ENCODE results near the gene F13A1. TPM values are rescaled to one million over a fixed set of nuclear protein-coding genes. Genes with fewer than 3 reads are reported as not detected.

The F13A1 gene
- total and polyA plus RNA-seq, 2 of the 8 experiments (the other 6 are each of a cell fraction or from before 2014, with no cell fraction given), result 0.57 to 1.5 TPM

DNA sequence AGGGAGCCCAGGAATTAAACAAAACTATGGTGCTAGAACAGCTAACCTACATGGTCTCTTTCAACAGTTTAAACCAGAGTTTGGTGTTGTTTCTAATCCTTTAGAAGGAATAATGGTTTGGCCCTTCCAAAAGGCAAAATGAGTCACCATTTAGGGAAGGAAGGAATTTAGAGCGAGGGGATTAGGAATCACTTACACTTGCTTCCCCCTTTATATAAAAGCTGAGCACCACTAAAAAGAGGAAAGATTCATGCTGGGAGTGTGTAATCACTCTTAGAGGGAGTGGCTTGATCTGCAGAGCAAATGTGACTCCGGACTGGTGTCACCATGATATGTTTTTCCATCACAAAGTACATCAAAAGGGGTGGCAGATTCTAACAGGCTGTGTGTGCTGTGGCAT, 63.6 kb downstream of the F13A1 start:
- Histone ChIP-seq H3K4me1 (replicated peaks in 1 of 4; ENCODE audit: control insufficient read depth in 3 of 4, insufficient read depth in 4 of 4, low read length in 3 of 4) (peaks cover 0 to 11% (median 1%) of the 10 kb centered on the region in 4 experiments; a peak in 2 of 7 replicates), H3K56ac (replicated peaks; ENCODE audit: insufficient read length, low read depth, low read length) (no peak overlapping the region), H3K79me2 (ENCODE audit: control insufficient read depth in 1 of 2, insufficient read depth in 2 of 2, low read length in 2 of 2) (no peaks in the 10 kb centered on the region), H4K5ac (ENCODE audit: insufficient read length, low read depth, low read length) (no peak overlapping the region), H4K8ac (ENCODE audit: extremely low read depth, insufficient read depth, low read length) (no peak overlapping the region), H3K9me3 (ENCODE audit: insufficient read depth in 2 of 2, low read depth in 1 of 2, low read length in 1 of 2) (no peaks in the 10 kb centered on the region), H4K20me1 (replicated peaks in 1 of 2; ENCODE audit: control insufficient read depth in 1 of 2, insufficient read depth in 2 of 2, low read length in 2 of 2) (no peaks in the 10 kb centered on the region), H3K4me3 (ENCODE audit: extremely low read depth in 1 of 4, insufficient read depth in 2 of 4, low read depth in 3 of 4, low read length in 4 of 4) (no peak overlapping the region), H4K91ac (replicated peaks; ENCODE audit: insufficient read length, low read length) (no peak overlapping the region), H2BK20ac (ENCODE audit: low read length) (no peak overlapping the region), H2BK5ac (ENCODE audit: low read depth, low read length) (no peak overlapping the region), H2AK5ac (ENCODE audit: low read depth, low read length) (no peak overlapping the region), H3K9ac (replicated peaks in 1 of 4; ENCODE audit: extremely low read depth in 1 of 4, low read depth in 3 of 4, low read length in 3 of 4) (no peak overlapping the region), H3K23me2 (ENCODE audit: low read depth, low read length) (no peaks in the 10 kb centered on the region), H2BK15ac (ENCODE audit: low read length) (no peak overlapping the region), H3K36me3 (ENCODE audit: control insufficient read depth in 2 of 4, insufficient read depth in 4 of 4, low read length in 3 of 4) (no peaks in the 10 kb centered on the region), H3K27me3 (replicated peaks in 1 of 4; ENCODE audit: control insufficient read depth in 3 of 4, extremely low read depth in 1 of 4, insufficient read depth in 3 of 4, low read length in 3 of 4) (no peaks in the 10 kb centered on the region), H3K79me1 (ENCODE audit: low read depth, low read length) (no peaks in the 10 kb centered on the region), H3K27ac (ENCODE audit: low read depth, low read length) (no peak overlapping the region), H2BK120ac (replicated peaks; ENCODE audit: low read depth, low read length) (no peak overlapping the region), H2BK12ac (ENCODE audit: low read depth, low read length) (no peak overlapping the region), H3K4ac (replicated peaks; ENCODE audit: insufficient read length, low read depth, low read length) (no peak overlapping the region), H3K23ac (ENCODE audit: insufficient read length) (no peak overlapping the region), H3K4me2 (ENCODE audit: insufficient read depth in 1 of 2, low read depth in 2 of 2, low read length in 2 of 2) (no peak overlapping the region), H3K14ac (ENCODE audit: insufficient read length) (no peak overlapping the region), H2AFZ (ENCODE audit: low read length) (peak overlapping the region; percentile 6; the same call in 1 of the 2 replicates), H3K18ac (ENCODE audit: extremely low read depth, low read length) (no peak overlapping the region)
- ChIA-PET CTCF (ENCODE audit: partially characterized antibody) (interaction anchor here (0.6 to 1.5 kb wide), 2 partner anchors 36 to 151 kb away, joined by 4 read pairs; no protein-coding TSS in a partner anchor), POLR2A (ENCODE audit: partially characterized antibody) (no interaction called here)
- TF ChIP-seq CEBPB (IDR thresholded peaks at IDR 0.05; ENCODE audit: low read depth, low read length) (no peak), HDAC2 (IDR thresholded peaks at IDR 0.05; ENCODE audit: borderline replicate concordance in 1 of 2, low read depth in 2 of 2, low read length in 2 of 2) (no peak), KDM4A (IDR thresholded peaks at IDR 0.05; ENCODE audit: low read depth, low read length, severe bottlenecking) (no peak), RAD21 (IDR thresholded peaks at IDR 0.05 in 1 of 2, conservative IDR thresholded peaks at IDR 0.05 in 1 of 2; ENCODE audit: low read depth in 2 of 2, low read length in 2 of 2) (no peak), CBX8 (IDR thresholded peaks at IDR 0.05; ENCODE audit: borderline replicate concordance, low read depth, low read length) (no peak), SAP30 (IDR thresholded peaks at IDR 0.05; ENCODE audit: insufficient read depth, insufficient replicate concordance, low read length) (no peak), MAFK (IDR thresholded peaks at IDR 0.05; ENCODE audit: low read depth, low read length) (no peak), POLR2A (IDR thresholded peaks at IDR 0.05; ENCODE audit: control extremely low read depth in 1 of 2, low read depth in 2 of 2, low read length in 2 of 2) (no peak), SP1 (IDR thresholded peaks at IDR 0.05; ENCODE audit: low read depth, low read length) (no peak)
- TF ChIP-seq, protein P1, sequence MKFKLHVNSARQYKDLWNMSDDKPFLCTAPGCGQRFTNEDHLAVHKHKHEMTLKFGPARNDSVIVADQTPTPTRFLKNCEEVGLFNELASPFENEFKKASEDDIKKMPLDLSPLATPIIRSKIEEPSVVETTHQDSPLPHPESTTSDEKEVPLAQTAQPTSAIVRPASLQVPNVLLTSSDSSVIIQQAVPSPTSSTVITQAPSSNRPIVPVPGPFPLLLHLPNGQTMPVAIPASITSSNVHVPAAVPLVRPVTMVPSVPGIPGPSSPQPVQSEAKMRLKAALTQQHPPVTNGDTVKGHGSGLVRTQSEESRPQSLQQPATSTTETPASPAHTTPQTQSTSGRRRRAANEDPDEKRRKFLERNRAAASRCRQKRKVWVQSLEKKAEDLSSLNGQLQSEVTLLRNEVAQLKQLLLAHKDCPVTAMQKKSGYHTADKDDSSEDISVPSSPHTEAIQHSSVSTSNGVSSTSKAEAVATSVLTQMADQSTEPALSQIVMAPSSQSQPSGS (IDR thresholded peaks at IDR 0.05; ENCODE audit: low read length), result no peak
- TF ChIP-seq, protein P2, sequence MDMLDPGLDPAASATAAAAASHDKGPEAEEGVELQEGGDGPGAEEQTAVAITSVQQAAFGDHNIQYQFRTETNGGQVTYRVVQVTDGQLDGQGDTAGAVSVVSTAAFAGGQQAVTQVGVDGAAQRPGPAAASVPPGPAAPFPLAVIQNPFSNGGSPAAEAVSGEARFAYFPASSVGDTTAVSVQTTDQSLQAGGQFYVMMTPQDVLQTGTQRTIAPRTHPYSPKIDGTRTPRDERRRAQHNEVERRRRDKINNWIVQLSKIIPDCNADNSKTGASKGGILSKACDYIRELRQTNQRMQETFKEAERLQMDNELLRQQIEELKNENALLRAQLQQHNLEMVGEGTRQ (IDR thresholded peaks at IDR 0.05; ENCODE audit: low read length), result no peak
- DNase-seq (ENCODE audit: low read depth in 1 of 2, low spot score in 2 of 2), result no peak
- no peak for FAIRE-seq
- WGBS, 2 experiments (ENCODE audit: extremely low coverage in 1 of 2, insufficient coverage in 1 of 2, insufficient read length in 1 of 2, insufficient replicate concordance in 2 of 2, low coverage in 1 of 2, low lambda C conversion rate in 2 of 2, missing lambda C conversion rate in 1 of 2), result 88% methylated on average over 2 of the region's 2 CpGs; no CpG with 5 or more reads in 1 of the 2 experiments

Data from H1 (cell line).